NCI-H187 (cell line): Measurements from ENCODE around the gene ROR1.
"Not testable (repeated sequence)": the region's sequence is repeated elsewhere in the genome, so short reads cannot be mapped to it uniquely, and the experiment has no call there.

ENCODE experiments used
- DNase-seq, 2 experiments: peaks; one replicate each; lab custom pipeline; 2025; lab: John Stamatoyannopoulos, UW

The ROR1 gene

GRCh38 chr1:63822540-63822939, 48.7 kb downstream of the ROR1 start:
- DNase-seq, result no peak

GRCh38 chr1:63824451-63824850, 50.6 kb downstream of the ROR1 start:
- DNase-seq, result no peak

GRCh38 chr1:63825111-63825510, 51.3 kb downstream of the ROR1 start:
- no peak for DNase-seq

- not testable (repeated sequence) for DNase-seq
These were observed 52.5 kb downstream of the ROR1 start for GRCh38 chr1:63826246-63826861.

- no peak for DNase-seq
These were observed 53.8 kb downstream of the ROR1 start for GRCh38 chr1:63827411-63828321.

- no peak for DNase-seq
These were observed 54.7 kb downstream of the ROR1 start for GRCh38 chr1:63828322-63829044.

GRCh38 chr1:63829349-63830327, 55.8 kb downstream of the ROR1 start:
- DNase-seq, result no peak

GRCh38 chr1:63831409-63831808, 57.6 kb downstream of the ROR1 start:
- no peak for DNase-seq

- DNase-seq, result no peak
These were observed 59.7 kb downstream of the ROR1 start for GRCh38 chr1:63833363-63834119.

- DNase-seq, result no peak
These were observed 61.3 kb downstream of the ROR1 start for GRCh38 chr1:63835128-63835527.

GRCh38 chr1:63836374-63836773, 62.6 kb downstream of the ROR1 start:
- DNase-seq, result no peak

GRCh38 chr1:63836830-63837229, 63.0 kb downstream of the ROR1 start:
- DNase-seq, result no peak

- DNase-seq, result no peak
These were observed 69.2 kb downstream of the ROR1 start for GRCh38 chr1:63843010-63843409.

GRCh38 chr1:63843884-63844283, 70.1 kb downstream of the ROR1 start:
- no peak for DNase-seq

GRCh38 chr1:63845346-63845745, 71.5 kb downstream of the ROR1 start:
- no peak for DNase-seq

- DNase-seq, result no peak
These were observed 73.6 kb downstream of the ROR1 start for GRCh38 chr1:63847308-63847910.

GRCh38 chr1:63848733-63849132, 74.9 kb downstream of the ROR1 start:
- no peak for DNase-seq

- DNase-seq, result no peak
These were observed 75.3 kb downstream of the ROR1 start for GRCh38 chr1:63849149-63849548.

GRCh38 chr1:63854091-63854490, 80.3 kb downstream of the ROR1 start:
- DNase-seq, result no peak

GRCh38 chr1:63855942-63856341, 82.1 kb downstream of the ROR1 start:
- DNase-seq, result no peak
